Measurements from ENCODE around the gene TCOF1. TPM values are rescaled to one million over a fixed set of nuclear protein-coding genes. Genes with fewer than 3 reads are reported as not detected.

Gene TCOF1
- total and polyA plus RNA-seq, 2 experiments from 2014 or later, result 86.8 to 165 TPM

DNA sequence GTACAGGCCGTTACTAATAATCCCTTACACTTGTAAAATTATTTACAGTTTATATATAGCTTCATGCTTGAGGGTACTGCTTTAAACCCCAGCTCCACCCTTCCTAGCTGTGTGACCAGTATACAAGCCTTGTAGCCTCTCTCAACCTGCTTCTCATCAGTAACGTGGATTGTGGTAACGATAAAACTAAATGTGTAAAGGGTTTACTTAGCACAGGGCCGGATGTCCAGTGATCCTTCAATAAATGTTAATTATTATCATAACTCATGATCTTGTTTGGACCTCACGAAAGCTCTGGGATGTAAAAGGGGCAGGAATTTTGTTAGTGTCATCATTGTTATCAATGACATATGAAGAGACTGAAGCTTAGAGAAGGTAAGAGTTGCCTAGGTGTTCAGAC, 47.3 kb upstream of the TCOF1 start:
- Histone ChIP-seq H4K20me1 (replicated peaks; ENCODE audit: insufficient read depth) (no peaks in the 10 kb centered on the region), H3K79me2 (replicated peaks; ENCODE audit: insufficient read depth) (no peaks in the 10 kb centered on the region), H3K36me3 (ENCODE audit: insufficient read depth) (no peaks in the 10 kb centered on the region), H3F3A (replicated peaks; ENCODE audit: low read depth) (no peaks in the 10 kb centered on the region), H3K9me2 (ENCODE audit: insufficient read depth) (no peaks in the 10 kb centered on the region), H3K4me1 (ENCODE audit: insufficient read depth) (peaks cover 14% of the 10 kb centered on the region), H3K4me2 (no peak overlapping the region), H3K4me3 (no peak overlapping the region), H3K27ac (ENCODE audit: low read depth) (no peak overlapping the region), H2AFZ (no peak overlapping the region), H3K27me3 (ENCODE audit: insufficient read depth) (no peaks in the 10 kb centered on the region)
- H3K36me3 Mint-ChIP-seq (ENCODE audit: low read depth), result no peaks in the 10 kb centered on the region
- no peak overlapping the region for H3K27ac Mint-ChIP-seq
- H3K27me3 Mint-ChIP-seq (ENCODE audit: insufficient read depth, low read depth, poor library complexity), result peaks cover 3% of the 10 kb centered on the region
- H3K4me3 Mint-ChIP-seq, result no peak overlapping the region
- peaks cover 20% of the 10 kb centered on the region for H3K4me1 Mint-ChIP-seq
- DNase-seq (ENCODE audit: low spot score) (no peak), ATAC-seq (no peak)
- TF ChIP-seq REST (IDR thresholded peaks at IDR 0.05; ENCODE audit: unreplicated experiment) (no peak), EZH2 (IDR thresholded peaks at IDR 0.05; ENCODE audit: low read depth, unreplicated experiment) (no peak), NANOG (IDR thresholded peaks at IDR 0.05; ENCODE audit: borderline replicate concordance) (no peak), CTCF (conservative IDR thresholded peaks at IDR 0.05; ENCODE audit: low read depth in 2 of 2) (no peak), ZNF331 (CRISPR knock-in tag; IDR thresholded peaks at IDR 0.05; ENCODE audit: low read depth) (no peak), POLR2AphosphoS5 (IDR thresholded peaks at IDR 0.05; ENCODE audit: low read depth) (no peak), ZNF462 (CRISPR knock-in tag; IDR thresholded peaks at IDR 0.05) (no peak), ZNF114 (CRISPR knock-in tag; IDR thresholded peaks at IDR 0.05) (no peak), CREB1 (CRISPR knock-in tag; IDR thresholded peaks at IDR 0.05; ENCODE audit: low read depth) (no peak), ETS1 (IDR thresholded peaks at IDR 0.05) (no peak)
- H3K9me3 Mint-ChIP-seq, result no peaks in the 10 kb centered on the region

Data from GM23338 (cell line).